ENCODE measurements around the gene GSK3B.
"Not testable (repeated sequence)": the region's sequence is repeated elsewhere in the genome, so short reads cannot be mapped to it uniquely, and the experiment has no call there.

Gene GSK3B

GRCh38 chr3:120095226-120095978, 1.2 kb upstream of the GSK3B start:
- peak; percentile 80 for DNase-seq

GRCh38 chr3:120094776-120095225, 554 bp upstream of the GSK3B start:
- DNase-seq = peak; percentile 99

- DNase-seq = peak; percentile 21
Observed at GRCh38 chr3:120093119-120093910, 932 bp downstream of the GSK3B start.

GRCh38 chr3:120092474-120092873, 1.8 kb downstream of the GSK3B start:
- DNase-seq = no peak

- no peak for DNase-seq
Observed at GRCh38 chr3:120090422-120090821, 3.8 kb downstream of the GSK3B start.

- DNase-seq = no peak
Observed at GRCh38 chr3:120089089-120089488, 5.2 kb downstream of the GSK3B start.

- no peak for DNase-seq
Observed at GRCh38 chr3:120088622-120089021, 5.6 kb downstream of the GSK3B start.

GRCh38 chr3:120081719-120082118, 12.5 kb downstream of the GSK3B start:
- no peak for DNase-seq

GRCh38 chr3:120080836-120081235, 13.4 kb downstream of the GSK3B start:
- DNase-seq = no peak

- DNase-seq = no peak
Observed at GRCh38 chr3:120077731-120078130, 16.5 kb downstream of the GSK3B start.

GRCh38 chr3:120072867-120073525, 21.3 kb downstream of the GSK3B start:
- DNase-seq = no peak

GRCh38 chr3:120071259-120071658, 23.0 kb downstream of the GSK3B start:
- DNase-seq = no peak

- no peak for DNase-seq
Observed at GRCh38 chr3:120070263-120070981, 23.8 kb downstream of the GSK3B start.

- DNase-seq = no peak
Observed at GRCh38 chr3:120067083-120067482, 27.2 kb downstream of the GSK3B start.

- DNase-seq = no peak
Observed at GRCh38 chr3:120066634-120067033, 27.6 kb downstream of the GSK3B start.

GRCh38 chr3:120064641-120065040, 29.6 kb downstream of the GSK3B start:
- DNase-seq = no peak

GRCh38 chr3:120062474-120062873, 31.8 kb downstream of the GSK3B start:
- no peak for DNase-seq

- DNase-seq = no peak
Observed at GRCh38 chr3:120059081-120059864, 35.0 kb downstream of the GSK3B start.

- DNase-seq = no peak
Observed at GRCh38 chr3:120057626-120058025, 36.6 kb downstream of the GSK3B start.

GRCh38 chr3:120057029-120057428, 37.2 kb downstream of the GSK3B start:
- DNase-seq = no peak

- not testable (repeated sequence) for DNase-seq
Observed at GRCh38 chr3:120053647-120054046, 40.6 kb downstream of the GSK3B start.

- DNase-seq = no peak
Observed at GRCh38 chr3:120052677-120053076, 41.6 kb downstream of the GSK3B start.
